Measurements from ENCODE around the gene PKIB.

Gene PKIB

GRCh38 chr6:122666418-122666817 is 56.2 kb downstream of the PKIB start:
- DNase-seq (ENCODE audit: low read depth in 1 of 2, low spot score in 1 of 2) = no peak

GRCh38 chr6:122669418-122669817 is 59.2 kb downstream of the PKIB start:
- DNase-seq (ENCODE audit: low read depth in 1 of 2, low spot score in 1 of 2) = no peak

- no peak for DNase-seq (ENCODE audit: low read depth in 1 of 2, low spot score in 1 of 2)
Observed at GRCh38 chr6:122669868-122670267, 59.7 kb downstream of the PKIB start.

GRCh38 chr6:122671251-122671650 is 61.0 kb downstream of the PKIB start:
- no peak for DNase-seq (ENCODE audit: low read depth in 1 of 2, low spot score in 1 of 2)

- DNase-seq (ENCODE audit: low read depth in 1 of 2, low spot score in 1 of 2) = no peak
Observed at GRCh38 chr6:122673343-122673961, 63.2 kb downstream of the PKIB start.

- no peak for DNase-seq (ENCODE audit: low read depth in 1 of 2, low spot score in 1 of 2)
Observed at GRCh38 chr6:122676146-122676545, 65.9 kb downstream of the PKIB start.

- DNase-seq (ENCODE audit: low read depth in 1 of 2, low spot score in 1 of 2) = no peak
Observed at GRCh38 chr6:122676688-122677087, 66.5 kb downstream of the PKIB start.

GRCh38 chr6:122677406-122677805 is 67.2 kb downstream of the PKIB start:
- DNase-seq (ENCODE audit: low read depth in 1 of 2, low spot score in 1 of 2) = no peak

GRCh38 chr6:122678841-122679240 is 68.6 kb downstream of the PKIB start:
- no peak for DNase-seq (ENCODE audit: low read depth in 1 of 2, low spot score in 1 of 2)

- DNase-seq (ENCODE audit: low read depth in 1 of 2, low spot score in 1 of 2) = no peak
Observed at GRCh38 chr6:122681705-122682104, 71.5 kb downstream of the PKIB start.

GRCh38 chr6:122683989-122684651 is 73.9 kb downstream of the PKIB start:
- DNase-seq (ENCODE audit: low read depth in 1 of 2, low spot score in 1 of 2) = no peak

GRCh38 chr6:122692175-122692598 is 82.0 kb downstream of the PKIB start:
- DNase-seq (ENCODE audit: low read depth in 1 of 2, low spot score in 1 of 2) = no peak

GRCh38 chr6:122692807-122693580 is 82.8 kb downstream of the PKIB start:
- DNase-seq (ENCODE audit: low read depth in 1 of 2, low spot score in 1 of 2) = no peak

- DNase-seq (ENCODE audit: low read depth in 1 of 2, low spot score in 1 of 2) = no peak
Observed at GRCh38 chr6:122694075-122694474, 83.9 kb downstream of the PKIB start.

- no peak for DNase-seq (ENCODE audit: low read depth in 1 of 2, low spot score in 1 of 2)
Observed at GRCh38 chr6:122694602-122695001, 84.4 kb downstream of the PKIB start.

- no peak for DNase-seq (ENCODE audit: low read depth in 1 of 2, low spot score in 1 of 2)
Observed at GRCh38 chr6:122695188-122695587, 85.0 kb downstream of the PKIB start.

- DNase-seq (ENCODE audit: low read depth in 1 of 2, low spot score in 1 of 2) = no peak
Observed at GRCh38 chr6:122696079-122696478, 85.9 kb downstream of the PKIB start.

GRCh38 chr6:122696853-122697252 is 86.6 kb downstream of the PKIB start:
- no peak for DNase-seq (ENCODE audit: low read depth in 1 of 2, low spot score in 1 of 2)

- no peak for DNase-seq (ENCODE audit: low read depth in 1 of 2, low spot score in 1 of 2)
Observed at GRCh38 chr6:122697458-122697857, 87.3 kb downstream of the PKIB start.

GRCh38 chr6:122701666-122702065 is 91.5 kb downstream of the PKIB start:
- no peak for DNase-seq (ENCODE audit: low read depth in 1 of 2, low spot score in 1 of 2)

GRCh38 chr6:122702841-122703240 is 92.6 kb downstream of the PKIB start:
- no peak for DNase-seq (ENCODE audit: low read depth in 1 of 2, low spot score in 1 of 2)

- no peak for DNase-seq (ENCODE audit: low read depth in 1 of 2, low spot score in 1 of 2)
Observed at GRCh38 chr6:122704066-122704465, 93.9 kb downstream of the PKIB start.
